Astrocyte (in vitro differentiated cells and primary cell): Measurements from ENCODE around the gene TRIM8. TPM values are rescaled to one million over a fixed set of nuclear protein-coding genes. Genes with fewer than 3 reads are reported as not detected.

Experiments used
- DNase-seq: peaks from one replicate; pipeline ENCODE4 v3.0.0-alpha.2; 2010; ENCODE audit warnings: low read depth
- FAIRE-seq: peaks from 2 replicates; lab custom pipeline; 2011; peaks lifted over from hg19 to GRCh38; lab: Jason Lieb, UNC
- H2AFZ ChIP-seq: 2 replicates; pipeline ENCODE4 v1.6.0; 2012; ENCODE audit warnings: low read depth, low read length, inconsistent platforms
- H3K27ac ChIP-seq: 2 replicates; pipeline ENCODE4 v1.5.1; 2011; ENCODE audit warnings: low read depth, low read length, inconsistent platforms
- H3K27me3 ChIP-seq: 2 replicates; pipeline ENCODE4 v1.6.0; 2011; ENCODE audit warnings: low read length, inconsistent platforms; ENCODE audit not compliant: insufficient read depth
- H3K36me3 ChIP-seq: 2 replicates; pipeline ENCODE4 v1.5.1; 2011; ENCODE audit warnings: low read length, inconsistent platforms; ENCODE audit not compliant: insufficient read depth
- H3K4me1 ChIP-seq: 2 replicates; pipeline ENCODE4 v1.5.1; 2011; ENCODE audit warnings: low read length, inconsistent platforms; ENCODE audit not compliant: insufficient read depth
- H3K4me2 ChIP-seq: 2 replicates; pipeline ENCODE4 v1.6.0; 2012; ENCODE audit warnings: low read length, inconsistent platforms
- H3K4me3 ChIP-seq: 2 replicates; pipeline ENCODE4 v1.5.1; 2011; ENCODE audit warnings: low read depth, mild to moderate bottlenecking, low read length, inconsistent platforms; ENCODE audit not compliant: insufficient read depth
- H3K79me2 ChIP-seq: 2 replicates; pipeline ENCODE4 v1.6.0; 2012; ENCODE audit warnings: mild to moderate bottlenecking, low read length, inconsistent platforms; ENCODE audit not compliant: insufficient read depth
- H3K9ac ChIP-seq: 2 replicates; pipeline ENCODE4 v1.6.0; 2012; ENCODE audit warnings: mild to moderate bottlenecking, low read length, inconsistent platforms
- H3K9me3 ChIP-seq: 2 replicates; pipeline ENCODE4 v1.5.1; 2012; ENCODE audit warnings: low read depth, mild to moderate bottlenecking, low read length, inconsistent platforms; ENCODE audit not compliant: insufficient read depth
- H4K20me1 ChIP-seq: 2 replicates; pipeline ENCODE4 v1.6.0; 2012; ENCODE audit warnings: low read length, inconsistent platforms; ENCODE audit not compliant: insufficient read depth
- H3K27ac Mint-ChIP-seq: one replicate; pipeline ENCODE4 v1.8.0; 2021; ENCODE audit warnings: mild to moderate bottlenecking, mixed read lengths; ENCODE audit not compliant: unreplicated experiment
- H3K27me3 Mint-ChIP-seq: one replicate; pipeline ENCODE4 v1.8.0; 2021; ENCODE audit warnings: low read depth, mixed read lengths; ENCODE audit not compliant: unreplicated experiment
- H3K36me3 Mint-ChIP-seq: one replicate; pipeline ENCODE4 v1.8.0; 2021; ENCODE audit warnings: low read depth, mixed read lengths; ENCODE audit not compliant: unreplicated experiment
- H3K4me1 Mint-ChIP-seq: one replicate; pipeline ENCODE4 v1.8.0; 2021; ENCODE audit warnings: low read depth, mixed read lengths; ENCODE audit not compliant: unreplicated experiment
- H3K4me3 Mint-ChIP-seq: one replicate; pipeline ENCODE4 v1.8.0; 2021; ENCODE audit warnings: mild to moderate bottlenecking, moderate library complexity, mixed read lengths; ENCODE audit not compliant: unreplicated experiment
- H3K9me3 Mint-ChIP-seq: one replicate; pipeline ENCODE4 v1.8.0; 2021; ENCODE audit warnings: mild to moderate bottlenecking, mixed read lengths; ENCODE audit not compliant: unreplicated experiment
- CTCF ChIP-seq: IDR thresholded peaks from 2 replicates; pipeline ENCODE4 v1.5.1; 2011; ENCODE audit warnings: low read depth, mild to moderate bottlenecking, inconsistent platforms, low read length, moderate library complexity; ENCODE audit not compliant: insufficient read depth
- EZH2 ChIP-seq: IDR thresholded peaks from 2 replicates; pipeline ENCODE4 v1.6.1; 2012; ENCODE audit warnings: mild to moderate bottlenecking, low read length, inconsistent platforms; ENCODE audit not compliant: insufficient read depth
- total RNA-seq: library from RNA; stranded (reverse); gene quantifications from 2 replicates; pipeline ENCODE4 v1.2.1, GENCODE V29; 2021

TRIM8 gene
- total RNA-seq, 1 donor from 2014 or later: 117 TPM

GRCh38 chr10:102615361-102615760 lies 28.9 kb upstream of the TRIM8 start:
- Mint-ChIP-seq H3K4me1 (peaks cover 22% of the 10 kb centered on the region), H3K9me3 (no peaks in the 10 kb centered on the region), H3K36me3 (peaks cover 22% of the 10 kb centered on the region), H3K27me3 (no peaks in the 10 kb centered on the region), H3K27ac (no peak overlapping the region), H3K4me3 (no peak overlapping the region)
- no peak overlapping the region for H3K4me3 ChIP-seq
- H3K4me1 ChIP-seq: peaks cover 32% of the 10 kb centered on the region
- H3K9me3 ChIP-seq: no peaks in the 10 kb centered on the region
- DNase-seq (no peak), FAIRE-seq (no peak)
- peaks cover 2% of the 10 kb centered on the region for H3K36me3 ChIP-seq
- no peak overlapping the region for H2AFZ ChIP-seq
- H3K79me2 ChIP-seq: no peaks in the 10 kb centered on the region
- H4K20me1 ChIP-seq: no peaks in the 10 kb centered on the region
- no peaks in the 10 kb centered on the region for H3K27me3 ChIP-seq
- no peak overlapping the region for H3K9ac ChIP-seq
- H3K27ac ChIP-seq: no peak overlapping the region
- TF ChIP-seq CTCF (peak; percentile 18), EZH2 (no peak)
- no peak overlapping the region for H3K4me2 ChIP-seq

GRCh38 chr10:102616066-102616770 lies 28.1 kb upstream of the TRIM8 start:
- H3K27me3 Mint-ChIP-seq: no peaks in the 10 kb centered on the region
- no peaks in the 10 kb centered on the region for H3K79me2 ChIP-seq
- no peak overlapping the region for H3K4me3 ChIP-seq
- no peak overlapping the region for H3K27ac ChIP-seq
- no peaks in the 10 kb centered on the region for H3K27me3 ChIP-seq
- no peak overlapping the region for H3K27ac Mint-ChIP-seq
- no peak for TF ChIP-seq EZH2
- TF ChIP-seq CTCF: no peak
- FAIRE-seq (no peak), DNase-seq (no peak)
- peaks cover 32% of the 10 kb centered on the region for H3K4me1 ChIP-seq
- peaks cover 22% of the 10 kb centered on the region for H3K36me3 Mint-ChIP-seq
- H3K4me2 ChIP-seq: no peak overlapping the region
- H4K20me1 ChIP-seq: no peaks in the 10 kb centered on the region
- H3K9me3 ChIP-seq: no peaks in the 10 kb centered on the region
- no peak overlapping the region for H3K9ac ChIP-seq
- H3K36me3 ChIP-seq: peaks cover 2% of the 10 kb centered on the region
- peaks cover 19% of the 10 kb centered on the region for H3K4me1 Mint-ChIP-seq
- no peaks in the 10 kb centered on the region for H3K9me3 Mint-ChIP-seq
- H3K4me3 Mint-ChIP-seq: no peak overlapping the region
- no peak overlapping the region for H2AFZ ChIP-seq

GRCh38 chr10:102617041-102617440 lies 27.2 kb upstream of the TRIM8 start:
- H3K4me1 Mint-ChIP-seq: peaks cover 20% of the 10 kb centered on the region
- DNase-seq (no peak), FAIRE-seq (no peak)
- H3K27ac ChIP-seq: no peak overlapping the region
- H3K9me3 ChIP-seq: no peaks in the 10 kb centered on the region
- no peak for TF ChIP-seq CTCF
- TF ChIP-seq EZH2: no peak
- peaks cover 2% of the 10 kb centered on the region for H3K36me3 ChIP-seq
- no peaks in the 10 kb centered on the region for H4K20me1 ChIP-seq
- H3K4me2 ChIP-seq: no peak overlapping the region
- H3K36me3 Mint-ChIP-seq: peaks cover 19% of the 10 kb centered on the region
- peak overlapping the region; percentile 2 for H3K4me3 Mint-ChIP-seq
- H2AFZ ChIP-seq: no peak overlapping the region
- no peaks in the 10 kb centered on the region for H3K79me2 ChIP-seq
- no peaks in the 10 kb centered on the region for H3K27me3 ChIP-seq
- H3K4me3 ChIP-seq: no peak overlapping the region
- H3K9ac ChIP-seq: no peak overlapping the region
- H3K9me3 Mint-ChIP-seq: no peaks in the 10 kb centered on the region
- no peaks in the 10 kb centered on the region for H3K27me3 Mint-ChIP-seq
- H3K4me1 ChIP-seq: peaks cover 32% of the 10 kb centered on the region
- no peak overlapping the region for H3K27ac Mint-ChIP-seq
